Measurements from ENCODE around the gene FXYD2.
"Not testable (repeated sequence)": the region's sequence is repeated elsewhere in the genome, so short reads cannot be mapped to it uniquely, and the experiment has no call there.

FXYD2 gene

DNA sequence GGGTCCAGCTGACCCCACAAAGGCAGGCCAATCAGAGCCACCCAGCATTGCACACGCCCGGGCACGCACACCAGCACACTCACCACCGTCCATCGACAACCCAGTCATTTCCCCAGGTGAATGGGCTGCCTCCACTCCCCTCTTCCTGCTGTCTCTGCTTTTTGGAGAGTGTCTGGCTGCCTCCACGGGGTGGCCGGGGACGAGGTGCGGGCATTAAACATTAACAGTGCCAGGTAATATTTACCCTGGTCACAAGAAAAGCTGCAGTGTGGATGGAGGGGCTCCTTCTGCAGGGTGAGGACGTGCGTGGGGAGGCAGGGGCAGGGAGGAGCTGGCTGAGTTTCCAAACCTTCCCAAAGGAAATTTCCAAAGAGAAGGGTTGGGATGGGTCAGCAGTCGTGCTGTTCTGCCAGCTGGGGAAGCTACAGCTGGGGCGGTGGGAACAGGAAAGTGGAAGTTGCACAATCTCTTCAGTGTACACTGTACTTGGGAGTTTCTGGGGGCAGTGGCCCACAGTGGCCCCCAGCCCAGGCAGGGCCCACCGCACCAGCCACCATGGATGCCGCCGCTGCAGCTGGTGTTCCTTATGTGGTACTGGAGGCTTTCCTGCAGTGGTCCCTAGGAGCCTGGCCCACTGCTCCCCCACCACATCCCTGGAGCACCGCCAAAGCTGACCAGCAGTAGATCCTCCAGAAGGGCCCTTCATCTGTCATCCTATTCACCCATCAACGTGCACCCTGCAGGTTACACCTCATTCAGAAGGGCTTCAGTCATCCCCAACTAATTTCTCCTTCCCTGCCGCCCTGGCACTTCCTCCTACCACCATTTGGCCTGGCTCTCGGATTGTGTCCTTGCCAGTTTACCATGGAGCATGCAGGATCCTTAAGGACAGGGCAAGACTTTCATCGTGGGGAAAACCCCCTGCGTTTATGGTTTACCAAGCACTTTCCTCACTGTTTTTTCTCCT is at the start of gene FXYD2:
Gene FXYD2 (minus strand): TSS at position 174 of the 967 bp plus-strand sequence. CDS start 66 bp downstream, at position 108.
- DNase-seq: no peak

DNA sequence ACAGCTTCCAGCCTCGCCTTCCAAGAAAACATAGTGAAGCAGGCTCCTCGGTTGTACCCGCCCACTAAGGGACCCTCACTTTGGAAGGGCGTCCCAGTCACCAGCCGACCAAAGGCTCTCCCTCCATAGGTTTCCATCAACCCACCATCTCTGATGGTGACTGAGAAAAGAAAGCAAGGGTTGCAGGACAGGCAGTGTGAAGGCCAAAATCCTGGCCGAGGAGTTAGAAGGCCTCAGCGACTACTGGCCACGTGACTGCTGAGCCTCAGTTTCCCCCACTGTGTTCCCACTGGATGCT is 49.2 kb upstream of the FXYD2 start:
- DNase-seq: no peak

- DNase-seq: no peak
These were observed 48.7 kb upstream of the FXYD2 start for GRCh38 chr11:117872975-117873827.

DNA sequence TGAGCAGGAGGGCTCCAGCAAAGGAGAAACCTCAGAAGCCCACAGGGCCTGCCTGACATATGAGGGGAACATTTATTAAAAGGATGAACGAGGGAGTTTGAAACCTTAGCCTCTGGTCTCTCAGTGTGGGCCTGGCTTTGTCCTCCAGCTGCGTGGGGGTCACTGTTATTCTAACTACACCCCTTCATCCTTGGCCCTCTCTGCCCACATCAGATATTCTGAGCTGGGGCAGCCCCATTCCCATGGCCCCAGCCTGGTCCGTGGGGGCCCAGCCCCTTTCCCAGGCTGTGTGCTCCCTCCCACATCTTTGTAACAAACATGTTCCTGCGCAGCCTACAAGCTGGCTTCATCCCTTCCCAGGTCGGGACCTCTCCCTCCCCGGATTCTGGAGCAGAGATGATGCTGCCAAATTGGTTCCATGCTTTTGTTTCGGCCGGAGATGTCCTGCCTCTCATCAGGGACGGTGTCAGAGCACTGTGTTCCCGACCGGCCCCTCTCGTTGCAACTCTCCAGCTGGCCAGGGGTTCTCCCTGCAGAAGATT is 47.9 kb upstream of the FXYD2 start:
- no peak for DNase-seq

GRCh38 chr11:117871784-117872183 is 47.2 kb upstream of the FXYD2 start:
- no peak for DNase-seq

GRCh38 chr11:117871160-117871559 is 46.6 kb upstream of the FXYD2 start:
- DNase-seq: no peak

GRCh38 chr11:117870103-117870952 is 45.8 kb upstream of the FXYD2 start:
- DNase-seq: peak; percentile 73

DNA sequence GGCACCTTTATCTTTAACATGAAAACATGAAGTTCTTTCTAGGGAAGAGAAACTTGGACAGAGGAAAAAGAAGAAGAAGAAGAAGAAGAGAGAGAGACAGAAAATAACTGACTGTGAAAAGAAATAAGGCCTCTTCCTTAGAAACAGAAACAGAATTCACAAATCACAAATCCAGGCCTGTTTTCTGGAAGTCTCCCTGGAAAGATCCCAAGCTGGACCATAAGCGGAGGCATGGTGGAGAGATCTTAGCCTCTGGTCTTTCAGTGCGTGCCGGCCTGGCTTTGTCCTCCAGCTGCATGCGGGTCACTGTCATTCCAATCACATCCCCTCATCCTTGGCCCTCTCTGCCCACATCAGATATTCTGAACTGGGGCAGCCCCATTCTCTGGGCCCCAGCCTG is 45.1 kb upstream of the FXYD2 start:
- no peak for DNase-seq

GRCh38 chr11:117868815-117869561 is 44.4 kb upstream of the FXYD2 start:
- peak; percentile 95 for DNase-seq

DNA sequence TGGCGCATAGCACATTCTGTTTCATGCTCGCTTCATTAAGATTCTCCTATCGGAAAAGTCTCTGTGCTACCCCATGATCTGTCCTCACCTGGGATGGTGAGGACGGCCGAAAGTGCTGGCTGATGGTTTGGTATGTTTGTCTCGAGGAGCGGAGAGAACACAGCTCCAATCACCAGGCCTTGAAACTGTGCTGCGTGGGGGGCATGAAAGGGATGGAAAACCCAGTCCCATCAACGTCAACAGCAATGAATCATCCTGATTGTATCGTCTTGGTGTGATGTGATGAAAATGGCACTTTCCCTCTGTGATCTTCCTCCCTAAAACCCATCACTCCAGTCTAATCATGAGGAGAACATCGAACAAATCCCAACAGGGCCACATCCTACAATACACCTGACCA is 43.5 kb upstream of the FXYD2 start:
- no peak for DNase-seq

DNA sequence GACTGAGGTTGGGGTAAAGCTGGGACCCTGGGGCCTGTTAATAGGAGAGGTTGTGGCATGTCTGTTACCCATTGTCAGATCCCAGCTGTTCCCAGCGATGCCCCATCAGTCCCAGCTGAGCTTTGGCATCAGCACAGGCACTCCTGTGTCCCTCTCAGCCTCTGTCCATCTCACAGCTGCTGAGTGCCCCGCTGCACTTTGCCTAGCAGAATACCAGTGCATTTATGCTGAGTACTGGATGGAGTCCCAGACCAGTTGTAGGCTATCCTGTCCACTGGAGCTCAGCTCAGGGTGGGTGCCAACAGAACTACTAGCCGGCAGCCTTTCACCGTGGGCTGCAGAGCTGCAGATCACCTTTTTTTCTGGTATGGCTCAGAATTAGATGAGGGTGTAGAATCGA is 42.0 kb upstream of the FXYD2 start:
- no peak for DNase-seq

DNA sequence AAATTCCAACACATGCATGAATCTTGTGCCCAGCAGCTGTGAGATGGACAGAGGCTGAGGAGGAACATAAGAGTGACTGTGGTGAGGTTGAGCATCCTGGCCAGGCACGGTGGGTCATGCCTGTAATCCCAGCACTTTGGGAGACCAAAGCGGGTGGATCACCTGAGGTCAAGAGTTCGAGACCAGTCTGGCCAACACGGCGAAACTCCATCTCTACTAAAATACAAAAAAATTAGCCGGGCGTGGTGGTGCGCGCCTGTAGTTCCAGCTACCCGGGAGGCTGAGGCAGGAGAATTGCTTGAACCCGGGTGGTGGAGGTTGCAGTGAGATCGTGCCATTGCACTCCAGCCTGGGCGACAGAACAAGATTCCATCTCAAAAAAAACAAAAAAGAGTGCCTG is 41.0 kb upstream of the FXYD2 start:
- DNase-seq: not testable (repeated sequence)

DNA sequence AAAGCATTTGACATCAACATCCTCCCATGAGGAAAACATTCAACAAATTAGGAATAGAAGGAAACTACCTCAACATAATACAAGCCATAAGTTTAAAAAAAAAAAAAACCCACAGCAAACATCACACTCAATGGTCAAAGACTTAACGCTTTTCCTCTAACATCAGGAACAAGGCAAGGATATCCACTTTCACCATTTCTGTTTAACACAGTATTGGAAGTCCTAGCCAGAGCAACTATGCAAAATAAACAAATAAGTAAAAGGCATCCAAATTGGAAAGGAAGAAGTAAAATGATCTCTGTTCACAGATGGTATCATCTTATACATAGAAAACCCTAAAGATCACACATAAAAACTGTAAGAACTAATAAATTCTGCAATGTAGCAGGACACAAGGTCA is 38.8 kb upstream of the FXYD2 start:
- no peak for DNase-seq

- no peak for DNase-seq
These were observed 38.2 kb upstream of the FXYD2 start for GRCh38 chr11:117862753-117863152.

GRCh38 chr11:117862019-117862725 is 37.6 kb upstream of the FXYD2 start:
- no peak for DNase-seq

- DNase-seq: peak; percentile 96
These were observed 36.8 kb upstream of the FXYD2 start for GRCh38 chr11:117861151-117862018.

DNA sequence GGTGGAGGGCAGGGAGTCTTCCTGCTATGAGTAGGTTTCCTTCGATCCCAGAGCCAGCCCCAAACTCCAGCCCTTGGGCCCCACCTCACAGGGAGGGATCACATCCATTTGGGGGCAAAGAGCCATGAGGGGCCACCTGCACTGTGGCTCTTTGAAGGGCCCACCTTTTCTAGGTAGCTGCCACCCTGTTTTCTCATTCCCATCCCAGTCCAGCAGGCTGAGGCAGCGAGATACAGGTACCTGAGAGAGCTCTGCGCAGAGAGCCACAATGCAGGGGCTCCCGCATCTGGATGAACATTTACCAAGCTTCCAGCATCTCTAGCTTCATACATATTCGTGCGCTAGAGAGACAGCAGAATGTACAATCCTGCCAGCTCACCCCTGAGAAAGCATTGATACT is 35.6 kb upstream of the FXYD2 start:
- no peak for DNase-seq

DNA sequence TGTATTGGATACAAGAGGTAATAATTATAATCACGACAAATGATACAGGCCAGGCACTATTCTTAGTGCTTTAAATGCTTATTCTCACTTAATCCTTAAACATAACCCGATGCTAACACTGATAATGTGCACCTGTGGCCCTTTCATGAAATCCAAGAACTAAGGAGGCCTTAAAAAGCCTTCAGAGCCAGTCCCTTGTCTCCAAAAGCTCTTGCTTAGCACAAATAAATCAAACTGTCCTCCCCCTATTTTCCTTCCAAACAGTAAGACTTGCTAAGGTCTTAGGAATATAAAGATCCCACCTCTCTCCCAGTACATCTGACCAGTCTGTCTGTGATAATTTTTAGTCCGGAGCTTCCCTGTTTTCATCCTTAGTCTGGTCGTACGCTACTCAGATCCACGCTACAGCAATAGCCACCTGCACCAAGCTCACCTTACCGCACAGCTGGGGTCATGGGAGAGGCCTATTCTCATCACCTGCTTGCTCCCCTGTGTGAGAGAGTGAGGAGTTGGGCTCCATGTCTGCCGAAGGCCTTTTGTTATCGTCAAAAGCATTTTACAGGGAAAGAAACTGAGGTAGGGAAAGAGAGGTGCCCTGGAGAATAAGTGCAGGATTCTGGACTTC is 35.1 kb upstream of the FXYD2 start:
- no peak for DNase-seq

DNA sequence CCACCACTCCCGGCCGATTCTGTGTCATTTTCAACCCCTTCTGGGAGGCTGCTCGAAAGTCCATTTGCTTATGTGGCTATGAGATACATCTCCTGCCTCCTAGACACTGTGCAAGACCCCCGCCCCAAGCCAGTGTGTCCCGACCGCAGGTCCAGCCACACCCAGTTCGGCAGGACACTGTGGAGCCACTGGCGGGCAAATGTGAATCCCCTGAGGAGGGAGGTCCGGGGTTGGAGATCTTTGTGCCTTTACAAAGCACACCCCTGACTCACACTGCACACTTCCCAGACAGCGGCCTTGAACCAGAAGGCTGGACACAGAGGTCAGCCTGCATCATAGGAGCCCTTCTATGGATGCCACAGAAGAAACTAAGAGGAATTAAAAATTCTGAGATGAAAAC is 34.5 kb upstream of the FXYD2 start:
- DNase-seq: no peak
